Psoas muscle (tissue), 8 donors: ENCODE data around the gene MAP3K5. TPM values are rescaled to one million over a fixed set of nuclear protein-coding genes. Genes with fewer than 3 reads are reported as not detected.
A peak's percentile ranks its signal among the peaks of the same experiment; 100 is the strongest.

Experiments used
- ATAC-seq, 4 donors: fragments of 200-7000 bp; cut with Tn5 transposase; one replicate each; pipeline ENCODE4 v1.9.1; 2020; ENCODE audit warnings: moderate library complexity in 3 of 4, mild to moderate bottlenecking in 2 of 4
- DNase-seq, 2 donors: peaks; one replicate each; pipeline ENCODE4 v3.0.0-alpha.2; 2020
- H3K27ac ChIP-seq: fragments of 200-600 bp; one replicate; pipeline ENCODE4 v1.8.0; 2022
- H3K27me3 ChIP-seq, 3 donors: fragments of 200-600 bp in 1 of 3; one replicate each; pipeline versions ENCODE4 v1.6.1 to v1.8.0; 2013 to 2022; ENCODE audit warnings: low read length in 2 of 3, mild to moderate bottlenecking in 2 of 3, moderate library complexity in 1 of 3; ENCODE audit not compliant: insufficient read depth in 3 of 3
- H3K36me3 ChIP-seq, 2 donors: fragments of 200-600 bp in 1 of 2; one replicate each; pipeline versions ENCODE4 v1.6.1 to v1.8.0; 2013 to 2022; ENCODE audit warnings: low read depth in 1 of 2, mild to moderate bottlenecking in 1 of 2, moderate library complexity in 1 of 2; ENCODE audit not compliant: insufficient read depth in 1 of 2
- H3K4me1 ChIP-seq: fragments of 200-600 bp; one replicate; pipeline ENCODE4 v1.8.0; 2022
- H3K4me3 ChIP-seq: fragments of 200-600 bp; one replicate; pipeline ENCODE4 v1.8.0; 2022; ENCODE audit warnings: mild to moderate bottlenecking
- H3K9me3 ChIP-seq: fragments of 200-600 bp; one replicate; pipeline ENCODE4 v1.8.0; 2022
- CTCF ChIP-seq: fragments of 200-600 bp; IDR thresholded peaks from one replicate; pipeline ENCODE4 v1.8.0; 2022; ENCODE audit warnings: antibody characterized with exemption
- WGBS, 3 donors: extraction: QIAGEN DNeasy Blood & Tissue Kit; methylation state at CpG; one replicate each; pipeline versions ENCODE4 v1.1.6 to v1.1.7; 2013; 5-methylcytosine and 5-hydroxymethylcytosine counted together
- intact Hi-C, 2 donors: fragments of 100-400 bp; cut with DNase I; formaldehyde crosslinking; loops; one replicate each; pipeline versions ENCODE4 v1.11.0 to v1.14.2; 2022
- polyA plus RNA-seq, 3 donors: library from polyadenylated mRNA; stranded (reverse); fragments of 200-250 nt; gene quantifications; one replicate each; pipeline ENCODE4 v1.2.3, GENCODE V29; 2013
- total RNA-seq, 4 donors: library from RNA; stranded (reverse); fragmentation: NEBNext Ultra II Directional in 2 of 4; extraction: Animal tissue kit (Norgen Biotek cat#: 25700) in 2 of 4; gene quantifications; one replicate each; pipeline versions ENCODE4 v1.2.1 to v1.2.4, GENCODE V29; 2021 to 2023
- donor health status: healthy with polysubstance abuse.
- donor health status: DM: no; HTN: no; CAD: no; lungs with moderate emphysema.
- donor health status: Bipolar disorder and iron deficiency.
- donor health status: healthy.
- donor health status: DM: yes; HTN: yes; CAD: no.
- donor health status: DM: no; HTN: no; CAD: no.
- donor health status: DM: no; HTN: no; CAD: no.
- donor health status: DM: yes; HTN: yes; CAD: no.

The MAP3K5 gene
- total and polyA plus RNA-seq, 7 donors = 0.91 to 8.3 (median 3.8) TPM

- Histone ChIP-seq H3K4me3 (no peak overlapping the region), H3K4me1 (peaks cover 14% of the 10 kb centered on the region), H3K9me3 (no peaks in the 10 kb centered on the region), H3K27me3 (no peaks in the 10 kb centered on the region), H3K27ac (no peak overlapping the region), H3K36me3 (no peaks in the 10 kb centered on the region)
- DNase-seq = no peak
- TF ChIP-seq CTCF = no peak
- WGBS, 3 donors = 73 to 75% (median 75%) methylated on average over 10 of the region's 10 CpGs
- intact Hi-C loops = no loop called here
- no peak for ATAC-seq
Observed at GRCh38 chr6:136740050-136740974, 52.0 kb downstream of the MAP3K5 start.

- Histone ChIP-seq H3K4me3 (no peak overlapping the region), H3K27ac (no peak overlapping the region), H3K9me3 (no peaks in the 10 kb centered on the region), H3K27me3 (no peaks in the 10 kb centered on the region), H3K4me1 (peaks cover 8% of the 10 kb centered on the region), H3K36me3 (no peaks in the 10 kb centered on the region)
- DNase-seq = no peak
- ATAC-seq = no peak
- intact Hi-C loops = no loop called here
- TF ChIP-seq CTCF = no peak
- WGBS, 3 donors = 79 to 82% (median 80%) methylated on average over 3 of the region's 3 CpGs
Observed at GRCh38 chr6:136739501-136739900, 52.8 kb downstream of the MAP3K5 start.

GRCh38 chr6:136739071-136739470, 53.2 kb downstream of the MAP3K5 start:
- Histone ChIP-seq H3K9me3 (no peaks in the 10 kb centered on the region), H3K27ac (no peak overlapping the region), H3K4me3 (no peak overlapping the region), H3K4me1 (peaks cover 8% of the 10 kb centered on the region), H3K36me3 (no peaks in the 10 kb centered on the region), H3K27me3 (no peaks in the 10 kb centered on the region)
- DNase-seq = no peak
- intact Hi-C loops = no loop called here
- WGBS, 3 donors = 93 to 96% (median 94%) methylated on average over 4 of the region's 4 CpGs
- no peak for TF ChIP-seq CTCF
- ATAC-seq = no peak

- ATAC-seq (no peak), DNase-seq (no peak)
- 73 to 85% (median 84%) methylated on average over 6 of the region's 6 CpGs for WGBS, 3 donors
- Histone ChIP-seq H3K9me3 (no peaks in the 10 kb centered on the region), H3K4me1 (peaks cover 8% of the 10 kb centered on the region), H3K4me3 (no peak overlapping the region), H3K36me3 (no peaks in the 10 kb centered on the region), H3K27me3 (no peaks in the 10 kb centered on the region), H3K27ac (peak overlapping the region; percentile 17)
- intact Hi-C loops = no loop called here
- TF ChIP-seq CTCF = no peak
Observed at GRCh38 chr6:136738692-136739057, 53.6 kb downstream of the MAP3K5 start.
